Eye (tissue), 1 donor: Measurements from ENCODE around the gene ATP2B1.

ENCODE experiments used
- DNase-seq: peaks from one replicate; pipeline ENCODE4 v3.0.0-alpha.2; 2015

Gene ATP2B1

GRCh38 chr12:89575374-89575773 lies 133.3 kb downstream of the ATP2B1 start:
- DNase-seq: no peak

- DNase-seq: peak; percentile 7
Observed at GRCh38 chr12:89574736-89575208, 133.9 kb downstream of the ATP2B1 start.

DNA sequence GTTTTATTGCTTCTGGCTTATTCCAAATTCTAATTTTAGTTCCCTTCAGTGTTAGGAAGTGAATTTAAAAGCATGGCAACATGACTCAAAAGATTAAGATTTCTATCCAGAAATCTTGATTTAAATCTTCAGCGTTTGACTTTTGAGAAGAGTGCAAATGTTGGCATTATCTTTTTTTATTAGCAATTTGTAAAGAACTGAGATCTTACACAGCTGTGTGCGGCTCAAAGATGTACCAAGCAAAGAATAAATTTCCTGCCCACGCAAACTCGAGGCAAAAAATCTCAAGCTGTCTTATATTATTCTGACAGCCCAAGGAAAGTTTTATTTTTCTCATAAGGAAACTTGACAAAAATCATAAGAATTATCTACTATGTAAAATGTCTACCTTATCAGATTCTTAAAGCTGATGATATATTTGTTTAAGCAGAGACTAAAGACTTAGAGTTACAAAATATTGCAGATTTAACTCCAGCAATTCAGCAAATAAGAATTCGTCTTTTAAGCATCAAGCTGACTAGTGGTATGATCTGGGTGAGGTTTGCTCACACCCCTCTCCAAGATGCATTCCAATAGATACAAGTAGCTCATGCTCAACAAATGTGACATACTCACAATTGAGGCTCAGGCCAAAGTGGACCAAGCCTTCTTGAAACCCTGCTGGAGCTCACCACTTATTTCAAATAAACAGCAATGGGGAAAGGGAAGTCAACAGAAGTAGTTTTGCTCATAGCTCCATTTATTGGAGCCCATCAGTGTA lies 135.4 kb downstream of the ATP2B1 start:
- DNase-seq: no peak

DNA sequence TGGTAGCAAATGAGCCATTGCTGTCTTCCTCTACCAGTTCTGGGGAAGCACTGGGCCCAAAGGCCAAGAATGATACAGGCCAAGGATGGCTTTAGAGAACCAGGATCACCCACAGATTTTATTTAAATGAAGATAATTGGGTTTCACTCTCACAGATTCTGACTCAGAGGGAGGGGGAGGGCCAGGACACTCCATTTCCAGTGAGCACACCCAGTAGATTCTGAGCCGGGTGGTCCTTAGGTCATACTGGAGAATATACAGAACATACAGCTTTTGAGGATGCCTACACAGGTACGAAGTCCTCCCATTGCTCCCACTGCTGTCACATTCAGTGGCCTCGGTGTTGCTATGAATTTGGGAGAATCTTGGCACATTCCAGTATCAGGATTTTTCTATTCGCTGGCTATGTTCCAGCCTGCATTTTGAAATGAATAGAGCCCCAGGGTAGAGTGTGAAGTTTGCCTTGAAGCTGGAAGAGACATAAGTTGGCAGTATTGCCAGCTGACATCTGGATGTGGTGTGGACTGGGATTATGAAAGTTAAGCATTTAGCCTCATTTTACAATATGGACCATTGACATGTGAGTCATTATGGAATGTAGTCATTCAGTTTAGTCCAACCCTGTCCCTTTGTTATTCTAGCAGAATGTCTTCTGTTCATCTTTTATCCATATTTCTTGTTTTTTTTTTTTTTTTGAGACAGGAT lies 137.0 kb downstream of the ATP2B1 start:
- DNase-seq: no peak

- DNase-seq: no peak
Observed at GRCh38 chr12:89568484-89568883, 140.2 kb downstream of the ATP2B1 start.

- DNase-seq: no peak
Observed at GRCh38 chr12:89567691-89568239, 140.9 kb downstream of the ATP2B1 start.

GRCh38 chr12:89566615-89567014 lies 142.0 kb downstream of the ATP2B1 start:
- DNase-seq: no peak

- no peak for DNase-seq
Observed at GRCh38 chr12:89565002-89565401, 143.6 kb downstream of the ATP2B1 start.

DNA sequence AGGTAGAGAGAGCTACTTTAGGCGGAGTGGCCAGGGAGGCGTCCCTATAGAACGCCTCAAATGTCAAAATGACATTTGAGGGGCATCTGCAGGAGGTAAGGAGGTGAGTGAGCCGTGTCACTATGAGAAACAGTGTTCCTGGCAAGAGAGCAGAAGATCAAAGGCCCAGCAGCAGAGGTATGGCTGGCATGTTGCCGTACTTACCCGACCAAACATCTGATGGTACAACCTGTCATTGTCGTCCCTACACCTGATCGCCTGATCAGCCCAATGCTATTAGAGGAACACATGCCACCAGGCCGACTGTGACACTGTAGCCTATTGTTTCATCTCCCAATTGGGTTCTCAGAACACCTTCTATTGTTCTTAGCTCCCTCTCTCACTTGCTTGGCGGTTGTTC lies 148.9 kb downstream of the ATP2B1 start:
- no peak for DNase-seq

DNA sequence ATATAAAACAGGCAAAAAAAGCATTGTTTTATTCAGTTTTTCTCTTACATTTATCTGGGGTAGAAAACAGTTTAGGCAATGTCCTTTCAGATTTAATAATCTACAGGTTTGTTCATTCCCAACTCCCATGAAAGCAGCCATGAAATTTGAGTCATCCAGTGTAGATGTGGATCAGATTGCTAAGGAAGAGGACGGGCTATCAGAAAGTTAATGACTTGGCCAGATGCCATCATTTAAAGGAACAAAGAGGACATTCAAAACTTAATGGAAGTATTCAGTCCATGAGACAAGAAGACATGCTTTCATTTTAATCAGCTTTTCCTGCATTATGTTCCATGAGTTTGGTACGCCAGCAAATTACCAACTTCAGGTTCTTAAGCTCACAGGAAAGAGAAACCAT lies 151.7 kb downstream of the ATP2B1 start:
- DNase-seq: no peak

GRCh38 chr12:89552376-89552775 lies 156.3 kb downstream of the ATP2B1 start:
- DNase-seq: no peak

- DNase-seq: no peak
Observed at GRCh38 chr12:89551747-89552146, 156.9 kb downstream of the ATP2B1 start.

GRCh38 chr12:89547101-89547500 lies 161.5 kb downstream of the ATP2B1 start:
- no peak for DNase-seq

DNA sequence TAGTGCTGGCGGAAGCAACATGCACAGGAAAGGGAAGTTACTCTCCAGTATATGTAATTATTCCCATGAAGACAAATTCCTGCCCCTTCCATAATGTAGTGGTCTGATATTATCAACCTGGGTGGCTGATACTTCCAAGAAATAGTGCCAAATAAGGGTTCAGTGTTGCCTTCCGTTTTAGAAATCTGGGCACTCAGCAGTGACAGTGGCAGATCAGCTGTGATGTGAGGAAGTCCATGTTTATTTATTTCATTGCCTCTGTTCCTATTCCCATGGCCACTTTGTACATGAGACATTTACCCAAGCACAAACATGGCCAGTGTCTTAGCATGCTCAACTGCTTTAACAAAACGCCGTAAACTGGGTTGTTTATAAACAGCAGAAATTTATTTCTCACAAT lies 162.5 kb downstream of the ATP2B1 start:
- no peak for DNase-seq

GRCh38 chr12:89544681-89545184 lies 163.9 kb downstream of the ATP2B1 start:
- peak; percentile 79 for DNase-seq

DNA sequence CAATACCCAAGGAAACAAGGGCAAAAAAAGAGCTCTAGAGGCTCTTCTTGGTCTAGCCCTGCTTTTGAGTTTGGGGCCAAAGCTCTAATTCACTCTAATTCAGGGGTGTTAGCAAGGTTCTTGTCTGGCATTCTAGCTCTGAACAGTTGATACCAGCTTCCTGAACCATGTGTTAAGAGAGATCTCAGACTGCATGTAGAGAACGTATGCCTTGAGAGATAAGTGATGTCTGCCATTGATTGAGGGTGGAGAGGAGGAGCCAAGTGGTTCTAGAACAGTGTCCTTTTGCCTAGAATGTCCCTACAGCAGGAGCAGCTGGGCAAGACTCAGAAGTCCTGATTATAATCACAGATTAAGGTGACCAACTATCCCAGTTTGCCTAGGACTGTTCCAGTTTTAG lies 164.6 kb downstream of the ATP2B1 start:
- DNase-seq: no peak

- peak; percentile 94 for DNase-seq
Observed at GRCh38 chr12:89542912-89543592, 165.6 kb downstream of the ATP2B1 start.

- DNase-seq: no peak
Observed at GRCh38 chr12:89542236-89542635, 166.4 kb downstream of the ATP2B1 start.

DNA sequence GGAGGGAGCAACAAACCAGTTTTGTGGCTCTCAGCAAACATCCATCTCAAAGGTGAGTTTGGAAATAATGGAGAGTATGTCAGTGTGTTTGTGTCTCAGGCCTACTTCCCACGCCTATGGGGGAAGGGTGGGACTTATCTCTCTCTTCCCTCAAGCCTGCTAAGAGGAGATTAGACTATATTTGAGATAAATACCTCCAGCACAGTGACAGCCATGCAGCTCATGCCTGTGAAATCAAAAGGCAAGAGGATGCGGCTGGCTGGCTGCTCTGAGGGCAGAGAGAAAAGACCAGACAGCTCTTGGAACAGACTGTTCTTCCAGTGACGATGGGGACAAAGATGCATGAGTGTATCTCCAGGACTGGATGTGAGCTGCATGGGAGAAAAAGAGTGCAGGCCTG lies 168.1 kb downstream of the ATP2B1 start:
- no peak for DNase-seq

DNA sequence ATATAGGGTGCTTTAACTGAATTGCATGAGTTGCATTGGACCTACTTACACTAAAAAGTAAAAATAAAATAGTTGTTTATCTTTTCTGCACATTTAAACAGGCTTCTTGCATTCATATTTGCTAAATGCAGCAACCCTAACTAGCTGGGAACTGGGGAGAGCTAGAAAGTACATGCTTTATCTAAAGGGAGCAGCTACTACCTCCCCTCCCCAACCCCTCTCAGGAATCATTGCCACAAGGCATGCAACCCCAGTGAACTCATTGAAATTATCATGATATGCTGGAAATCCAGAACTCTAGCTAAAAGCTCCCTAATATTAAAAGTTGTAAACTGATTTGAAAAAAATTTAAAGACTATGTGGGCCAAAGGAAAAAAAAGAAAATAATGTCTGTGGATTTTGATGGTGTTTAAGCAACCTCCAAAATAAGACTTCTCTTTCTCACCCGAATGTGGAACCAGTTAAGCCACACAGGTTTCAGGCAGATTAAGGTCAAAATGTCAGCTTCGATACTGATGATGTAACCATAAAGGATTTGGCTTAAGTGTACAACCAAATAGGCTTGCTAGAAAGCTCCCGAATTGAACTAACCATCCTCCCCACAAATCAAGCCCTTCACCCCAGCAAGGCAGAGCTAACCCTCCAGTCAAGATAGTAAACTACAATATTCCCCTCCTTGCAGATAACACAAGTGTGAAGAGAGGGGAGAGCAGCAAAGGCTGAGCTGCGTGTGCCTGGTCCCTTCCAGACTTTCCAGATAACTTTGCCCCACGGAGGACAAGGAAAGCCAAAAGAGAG lies 169.0 kb downstream of the ATP2B1 start:
- no peak for DNase-seq

GRCh38 chr12:89538897-89539296 lies 169.7 kb downstream of the ATP2B1 start:
- DNase-seq: no peak
